Stimulated activated CD4-positive, alpha-beta T cell treated with anti-CD3 and anti-CD28 coated beads, Interleukin-12 subunit alpha, Interleukin-12 subunit beta, amount 100 ng/mL, for 48 hours (primary cell): ENCODE results near the gene CDK14.
"Not testable (repeated sequence)": the region's sequence is repeated elsewhere in the genome, so short reads cannot be mapped to it uniquely, and the experiment has no call there.

Source experiments
- DNase-seq, 3 donors: peaks; one replicate each; pipeline ENCODE4 v3.0.0-alpha.2; 2020; ENCODE audit warnings: low read depth in 2 of 3, low spot score in 1 of 3

Gene CDK14

GRCh38 chr7:90629297-90629918 is 33.3 kb downstream of the CDK14 start:
- DNase-seq: peak in 1 of 3 donors; percentile 24

- DNase-seq: no peak
Measured at GRCh38 chr7:90631502-90631901, 35.4 kb downstream of the CDK14 start.

GRCh38 chr7:90639683-90640082 is 43.6 kb downstream of the CDK14 start:
- DNase-seq: not testable (repeated sequence)

GRCh38 chr7:90642978-90643377 is 46.9 kb downstream of the CDK14 start:
- no peak for DNase-seq

- no peak for DNase-seq
Measured at GRCh38 chr7:90645784-90646183, 49.7 kb downstream of the CDK14 start.

- no peak for DNase-seq
Measured at GRCh38 chr7:90648107-90648506, 52.0 kb downstream of the CDK14 start.

- DNase-seq: no peak
Measured at GRCh38 chr7:90648834-90649233, 52.7 kb downstream of the CDK14 start.

GRCh38 chr7:90654718-90655427 is 58.8 kb downstream of the CDK14 start:
- DNase-seq: no peak

GRCh38 chr7:90655566-90655965 is 59.4 kb downstream of the CDK14 start:
- no peak for DNase-seq

- DNase-seq: no peak
Measured at GRCh38 chr7:90657481-90657880, 61.4 kb downstream of the CDK14 start.

GRCh38 chr7:90660100-90660499 is 64.0 kb downstream of the CDK14 start:
- no peak for DNase-seq

- DNase-seq: no peak
Measured at GRCh38 chr7:90660819-90661218, 64.7 kb downstream of the CDK14 start.

GRCh38 chr7:90661290-90662151 is 65.4 kb downstream of the CDK14 start:
- DNase-seq: no peak

- DNase-seq: no peak
Measured at GRCh38 chr7:90663176-90663575, 67.1 kb downstream of the CDK14 start.

GRCh38 chr7:90666186-90666585 is 70.1 kb downstream of the CDK14 start:
- DNase-seq: no peak

GRCh38 chr7:90668992-90669391 is 72.9 kb downstream of the CDK14 start:
- DNase-seq: no peak

GRCh38 chr7:90669492-90669891 is 73.4 kb downstream of the CDK14 start:
- DNase-seq: no peak

GRCh38 chr7:90671571-90671970 is 75.5 kb downstream of the CDK14 start:
- DNase-seq: no peak

- DNase-seq: no peak
Measured at GRCh38 chr7:90672210-90672609, 76.1 kb downstream of the CDK14 start.

GRCh38 chr7:90674625-90675024 is 78.5 kb downstream of the CDK14 start:
- DNase-seq: no peak

GRCh38 chr7:90675982-90676381 is 79.9 kb downstream of the CDK14 start:
- no peak for DNase-seq
